OCI-LY1 (cell line): ENCODE measurements around the gene CNST.

ENCODE experiments used
- H2AFZ ChIP-seq: fragments of 200-600 bp; sonication (generic), shearing (Covaris generic); 2 replicates; pipeline ENCODE4 v1.6.0; 2014; ENCODE audit warnings: antibody characterized with exemption, mild to moderate bottlenecking, low read length
- H3F3A ChIP-seq: fragments of 200-600 bp; sonication (generic), shearing (Covaris generic); 2 replicates; pipeline ENCODE4 v1.6.0; 2014; ENCODE audit warnings: mild to moderate bottlenecking, antibody characterized with exemption, low read length, moderate library complexity; ENCODE audit not compliant: insufficient read depth
- H3K27ac ChIP-seq: fragments of 200-600 bp; sonication (generic); 2 replicates; pipeline ENCODE4 v1.5.1; 2014; ENCODE audit warnings: low read length, mixed run types, mild to moderate bottlenecking, low read depth; ENCODE audit not compliant: poor library complexity, severe bottlenecking
- H3K27me3 ChIP-seq: fragments of 200-600 bp; sonication (generic); 2 replicates; pipeline ENCODE4 v1.6.0; 2014; ENCODE audit warnings: antibody characterized with exemption, mild to moderate bottlenecking, low read length, moderate library complexity; ENCODE audit not compliant: insufficient read depth
- H3K36me3 ChIP-seq: fragments of 200-600 bp; sonication (generic); 2 replicates; pipeline ENCODE4 v1.6.1; 2014; ENCODE audit warnings: mild to moderate bottlenecking, antibody characterized with exemption, low read length, moderate library complexity, mixed read lengths; ENCODE audit not compliant: insufficient read depth
- H3K4me1 ChIP-seq: fragments of 200-600 bp; sonication (generic); 2 replicates; pipeline ENCODE4 v1.5.1; 2014; ENCODE audit warnings: mild to moderate bottlenecking, low read length, moderate library complexity; ENCODE audit not compliant: insufficient read depth, severe bottlenecking
- H3K4me2 ChIP-seq: fragments of 200-600 bp; sonication (generic), shearing (Covaris generic); 2 replicates; pipeline ENCODE4 v1.6.1; 2014; ENCODE audit warnings: low read length
- H3K4me3 ChIP-seq: fragments of 200-600 bp; sonication (generic); 2 replicates; pipeline ENCODE4 v1.5.1; 2014; ENCODE audit warnings: low read length, low read depth, mild to moderate bottlenecking, mixed read lengths; ENCODE audit not compliant: poor library complexity, severe bottlenecking
- H3K79me2 ChIP-seq: fragments of 200-600 bp; shearing (Covaris generic); 2 replicates; pipeline ENCODE4 v1.6.1; 2016; ENCODE audit warnings: mixed run types, low read length, mixed read lengths; ENCODE audit not compliant: insufficient read depth
- H3K9ac ChIP-seq: fragments of 200-600 bp; sonication (generic), shearing (Covaris generic); 2 replicates; pipeline ENCODE4 v1.6.1; 2014; ENCODE audit warnings: mild to moderate bottlenecking, low read length, mixed read lengths
- H3K9me2 ChIP-seq: fragments of 200-600 bp; sonication (generic), shearing (Covaris generic); 2 replicates; pipeline ENCODE4 v1.6.1; 2014; ENCODE audit warnings: low read depth, mild to moderate bottlenecking, low read length, mixed read lengths
- H3K9me3 ChIP-seq: fragments of 200-600 bp; shearing (Covaris generic); 2 replicates; pipeline ENCODE4 v1.6.1; 2014; ENCODE audit warnings: low read length, mixed read lengths
- H4K20me1 ChIP-seq: fragments of 200-600 bp; sonication (generic), shearing (Covaris generic); 2 replicates; pipeline ENCODE4 v1.6.0; 2016; ENCODE audit warnings: mild to moderate bottlenecking, low read length; ENCODE audit not compliant: insufficient read depth
- CTCF ChIP-seq: fragments of 200-600 bp; sonication (generic), shearing (Covaris generic); IDR thresholded peaks from 2 replicates; pipeline ENCODE4 v1.5.1; 2017; ENCODE audit warnings: mild to moderate bottlenecking, antibody characterized with exemption, low read length, moderate library complexity, mixed read lengths
- EZH2 ChIP-seq: fragments of 200-600 bp; sonication (generic), shearing (Covaris generic); IDR thresholded peaks from 2 replicates; pipeline ENCODE4 v1.8.0; 2017; ENCODE audit warnings: borderline replicate concordance, mixed run types, mild to moderate bottlenecking, antibody characterized with exemption, low read length, moderate library complexity, mixed read lengths

The CNST gene

GRCh38 chr1:246679794-246680177, 113.5 kb downstream of the CNST start:
- Histone ChIP-seq H3K9me2 (no peaks in the 10 kb centered on the region), H3K9ac (peak overlapping the region; percentile 3; the same call in 1 of the 2 replicates), H3K27me3 (no peaks in the 10 kb centered on the region), H3F3A (no peaks in the 10 kb centered on the region), H2AFZ (no peak overlapping the region), H3K36me3 (no peaks in the 10 kb centered on the region), H3K4me2 (peak overlapping the region; percentile 21), H3K27ac (peak overlapping the region; percentile 62), H4K20me1 (no peaks in the 10 kb centered on the region), H3K9me3 (no peaks in the 10 kb centered on the region), H3K79me2 (no peaks in the 10 kb centered on the region), H3K4me3 (no peak overlapping the region), H3K4me1 (peaks cover 36% of the 10 kb centered on the region)
- no peak for TF ChIP-seq CTCF
- TF ChIP-seq EZH2, result no peak

- H3K27ac ChIP-seq, result peak overlapping the region; percentile 62
- peak overlapping the region; percentile 3; the same call in 1 of the 2 replicates for H3K9ac ChIP-seq
- H3K4me2 ChIP-seq, result peak overlapping the region; percentile 21; the same call in 1 of the 2 replicates
- no peaks in the 10 kb centered on the region for H4K20me1 ChIP-seq
- H2AFZ ChIP-seq, result no peak overlapping the region
- TF ChIP-seq EZH2 (no peak), CTCF (no peak)
- no peaks in the 10 kb centered on the region for H3K9me2 ChIP-seq
- H3F3A ChIP-seq, result no peaks in the 10 kb centered on the region
- H3K36me3 ChIP-seq, result no peaks in the 10 kb centered on the region
- H3K27me3 ChIP-seq, result no peaks in the 10 kb centered on the region
- H3K4me3 ChIP-seq, result no peak overlapping the region
- H3K4me1 ChIP-seq, result peaks cover 36% of the 10 kb centered on the region
- no peaks in the 10 kb centered on the region for H3K9me3 ChIP-seq
- H3K79me2 ChIP-seq, result no peaks in the 10 kb centered on the region
These were observed 113.9 kb downstream of the CNST start for GRCh38 chr1:246680190-246680589.

- no peaks in the 10 kb centered on the region for H3K9me2 ChIP-seq
- peaks cover 36% of the 10 kb centered on the region for H3K4me1 ChIP-seq
- no peaks in the 10 kb centered on the region for H3K79me2 ChIP-seq
- no peaks in the 10 kb centered on the region for H4K20me1 ChIP-seq
- H3F3A ChIP-seq, result no peaks in the 10 kb centered on the region
- H3K9me3 ChIP-seq, result no peaks in the 10 kb centered on the region
- TF ChIP-seq CTCF, result no peak
- no peak for TF ChIP-seq EZH2
- H3K27ac ChIP-seq, result peak overlapping the region; percentile 62
- H3K4me2 ChIP-seq, result peak overlapping the region; percentile 21; the same call in 1 of the 2 replicates
- H3K36me3 ChIP-seq, result no peaks in the 10 kb centered on the region
- H3K27me3 ChIP-seq, result no peaks in the 10 kb centered on the region
- no peak overlapping the region; the same call in 1 of the 2 replicates for H3K9ac ChIP-seq
- H3K4me3 ChIP-seq, result no peak overlapping the region
- H2AFZ ChIP-seq, result no peak overlapping the region
These were observed 114.5 kb downstream of the CNST start for GRCh38 chr1:246680696-246681130.
